ENCODE measurements around the gene ADCK1.
A peak's percentile ranks its signal among the peaks of the same experiment; 100 is the strongest.

ADCK1 gene

DNA sequence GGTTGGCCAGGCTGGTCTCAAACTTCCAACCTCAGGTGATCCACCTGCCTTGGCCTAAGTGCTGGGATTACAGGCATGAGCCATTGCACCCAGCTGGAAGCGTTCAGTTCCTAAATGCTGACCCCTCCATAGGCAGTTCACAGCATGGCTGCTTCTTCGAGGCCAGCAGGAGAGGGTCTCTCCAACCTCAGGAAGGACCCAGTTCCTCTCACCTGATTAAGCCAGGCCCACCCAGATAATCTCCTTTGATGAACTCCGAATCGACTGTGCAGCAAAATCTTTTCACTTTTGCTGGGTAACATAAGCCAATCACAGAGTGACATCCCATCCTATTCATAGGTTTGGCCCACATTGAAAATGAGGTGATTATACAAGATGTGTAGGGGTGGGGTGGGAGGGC is 165.1 kb downstream of the ADCK1 start:
- no peaks in the 10 kb centered on the region for H3K9me3 ChIP-seq (ENCODE audit: insufficient read depth, low read depth, low read length)
- H3K27me3 ChIP-seq (ENCODE audit: insufficient read depth, low read length) = peaks cover 29% of the 10 kb centered on the region
- H3K36me3 ChIP-seq (ENCODE audit: insufficient read depth, low read depth, low read length) = no peaks in the 10 kb centered on the region
- H3K4me1 ChIP-seq (ENCODE audit: insufficient read depth, low read length) = no peaks in the 10 kb centered on the region
- H3K27ac ChIP-seq (ENCODE audit: low read length) = no peak overlapping the region
- H3K4me3 ChIP-seq (ENCODE audit: low read length) = no peak overlapping the region
- H3K9ac ChIP-seq (ENCODE audit: low read depth, low read length) = no peak overlapping the region

DNA sequence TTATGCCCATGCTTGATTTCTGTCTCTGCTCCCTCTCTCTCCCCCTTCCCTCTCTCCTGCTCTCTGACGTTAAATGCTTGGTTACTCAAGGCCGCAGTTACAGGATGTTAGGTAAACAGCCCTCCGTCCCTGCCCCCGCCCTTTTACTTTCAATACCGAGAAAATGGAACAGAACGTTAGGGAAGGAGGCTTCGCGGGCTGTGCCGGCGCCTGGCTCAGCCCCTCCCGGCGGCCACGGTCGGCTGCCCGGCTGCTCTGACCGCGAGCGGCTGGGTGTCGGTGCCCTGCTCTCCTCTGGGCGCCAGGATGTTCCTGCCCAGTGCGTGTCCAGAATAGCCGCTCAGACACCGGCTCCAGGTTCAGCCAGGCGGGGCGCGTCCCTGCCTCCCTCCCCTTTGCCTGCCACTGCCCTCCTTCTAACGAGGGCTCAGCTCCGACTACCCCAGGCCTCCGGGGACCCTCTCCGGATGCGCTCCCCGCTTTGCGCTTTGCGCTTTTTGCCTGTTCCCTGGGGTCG is 166.1 kb downstream of the ADCK1 start:
- Histone ChIP-seq H3K27ac (ENCODE audit: low read length) (no peak overlapping the region), H3K4me3 (ENCODE audit: low read length) (peak overlapping the region; percentile 69), H3K9me3 (ENCODE audit: insufficient read depth, low read depth, low read length) (no peaks in the 10 kb centered on the region), H3K36me3 (ENCODE audit: insufficient read depth, low read depth, low read length) (no peaks in the 10 kb centered on the region), H3K27me3 (ENCODE audit: insufficient read depth, low read length) (peaks cover 29% of the 10 kb centered on the region), H3K9ac (ENCODE audit: low read depth, low read length) (peak overlapping the region; percentile 59; the same call in 1 of the 2 replicates), H3K4me1 (ENCODE audit: insufficient read depth, low read length) (no peaks in the 10 kb centered on the region)

DNA sequence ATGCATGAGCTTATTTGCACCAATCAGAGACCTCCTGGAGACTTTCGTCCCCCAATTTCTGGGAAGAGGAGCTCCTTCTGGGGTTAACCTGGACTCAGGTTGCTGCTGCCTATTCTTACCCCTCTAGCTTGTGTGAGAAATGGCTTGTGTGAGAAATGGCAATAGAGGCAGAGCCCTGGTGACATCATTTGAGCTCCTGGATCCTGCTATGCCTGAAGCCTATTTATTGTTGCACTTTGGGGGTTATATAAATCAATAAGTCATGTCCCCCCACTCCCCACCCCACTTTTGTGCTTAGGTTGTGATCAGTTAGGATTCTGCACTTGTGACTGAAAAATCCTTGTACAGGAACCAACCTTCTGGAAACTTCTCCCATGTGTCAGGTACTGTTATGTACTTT is 167.2 kb downstream of the ADCK1 start:
- Histone ChIP-seq H3K4me3 (ENCODE audit: low read length) (no peak overlapping the region), H3K9me3 (ENCODE audit: insufficient read depth, low read depth, low read length) (no peaks in the 10 kb centered on the region), H3K27me3 (ENCODE audit: insufficient read depth, low read length) (peaks cover 29% of the 10 kb centered on the region), H3K4me1 (ENCODE audit: insufficient read depth, low read length) (no peaks in the 10 kb centered on the region), H3K36me3 (ENCODE audit: insufficient read depth, low read depth, low read length) (no peaks in the 10 kb centered on the region), H3K27ac (ENCODE audit: low read length) (no peak overlapping the region), H3K9ac (ENCODE audit: low read depth, low read length) (no peak overlapping the region)

DNA sequence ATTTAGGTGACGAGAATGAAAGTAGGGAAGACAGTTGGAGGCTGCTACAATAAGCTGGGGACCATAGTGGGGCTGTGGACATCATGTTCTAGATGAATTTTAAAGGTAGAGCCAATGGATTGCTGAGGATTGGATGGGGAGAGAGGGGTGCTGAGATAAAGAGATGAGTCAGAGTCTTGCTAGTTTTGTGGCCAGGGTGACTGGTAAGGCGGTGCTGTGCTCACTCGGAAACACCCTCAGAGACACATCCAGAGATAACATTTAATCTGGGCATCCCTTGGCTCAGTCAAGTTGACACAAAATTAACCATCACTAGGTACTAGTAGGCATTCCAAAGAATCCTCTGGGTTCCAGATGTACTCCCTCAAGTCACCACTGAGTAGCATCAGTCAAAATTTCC is 170.7 kb downstream of the ADCK1 start:
- Histone ChIP-seq H3K9ac (ENCODE audit: low read depth, low read length) (no peak overlapping the region), H3K36me3 (ENCODE audit: insufficient read depth, low read depth, low read length) (no peaks in the 10 kb centered on the region), H3K9me3 (ENCODE audit: insufficient read depth, low read depth, low read length) (no peaks in the 10 kb centered on the region), H3K4me3 (ENCODE audit: low read length) (no peak overlapping the region), H3K27me3 (ENCODE audit: insufficient read depth, low read length) (peaks cover 21% of the 10 kb centered on the region), H3K27ac (ENCODE audit: low read length) (no peak overlapping the region), H3K4me1 (ENCODE audit: insufficient read depth, low read length) (no peaks in the 10 kb centered on the region)

DNA sequence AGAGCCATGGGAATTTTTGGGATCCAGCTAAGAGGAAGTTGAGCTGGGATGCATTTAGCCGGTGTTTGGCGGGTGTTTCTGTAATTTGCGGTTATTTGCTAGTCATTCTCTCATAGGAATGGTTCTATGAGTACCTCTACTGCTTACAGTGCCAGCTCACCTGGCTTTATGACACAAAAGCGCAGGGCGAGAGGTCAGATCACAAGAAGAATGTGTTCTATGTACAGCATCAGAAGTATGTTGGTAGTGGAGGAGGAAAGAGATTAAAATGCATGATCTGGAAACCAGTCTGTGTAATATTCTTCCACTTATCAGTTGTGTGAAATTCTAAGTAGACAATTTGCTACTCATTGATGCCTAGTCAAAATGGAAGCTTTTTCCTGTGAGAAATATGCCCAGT is 173.3 kb downstream of the ADCK1 start:
- H3K27ac ChIP-seq (ENCODE audit: low read length) = no peak overlapping the region
- no peaks in the 10 kb centered on the region for H3K27me3 ChIP-seq (ENCODE audit: insufficient read depth, low read length)
- H3K9me3 ChIP-seq (ENCODE audit: insufficient read depth, low read depth, low read length) = no peaks in the 10 kb centered on the region
- H3K9ac ChIP-seq (ENCODE audit: low read depth, low read length) = no peak overlapping the region
- no peaks in the 10 kb centered on the region for H3K4me1 ChIP-seq (ENCODE audit: insufficient read depth, low read length)
- no peak overlapping the region for H3K4me3 ChIP-seq (ENCODE audit: low read length)
- H3K36me3 ChIP-seq (ENCODE audit: insufficient read depth, low read depth, low read length) = no peaks in the 10 kb centered on the region

DNA sequence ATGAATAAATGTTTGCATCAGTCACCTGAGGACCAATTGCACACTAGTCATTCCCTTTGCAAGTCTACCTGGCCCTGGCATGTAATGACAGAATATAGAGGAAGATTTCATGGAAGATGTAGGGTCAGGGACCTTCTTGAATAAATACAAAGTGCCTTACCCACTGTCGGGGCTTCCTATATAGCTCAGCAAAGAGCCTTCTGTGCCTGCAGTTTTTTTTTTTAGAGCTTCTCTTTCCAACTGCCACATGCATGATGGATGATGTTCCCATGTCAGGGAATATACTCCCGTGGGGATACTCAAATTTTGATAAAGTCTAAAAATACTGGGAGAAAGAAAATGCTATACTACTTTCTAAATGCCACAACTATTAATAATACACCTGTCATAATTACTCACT is 176.7 kb downstream of the ADCK1 start:
- Histone ChIP-seq H3K27me3 (ENCODE audit: insufficient read depth, low read length) (peaks cover 30% of the 10 kb centered on the region), H3K27ac (ENCODE audit: low read length) (no peak overlapping the region), H3K4me3 (ENCODE audit: low read length) (no peak overlapping the region), H3K9me3 (ENCODE audit: insufficient read depth, low read depth, low read length) (no peaks in the 10 kb centered on the region), H3K36me3 (ENCODE audit: insufficient read depth, low read depth, low read length) (no peaks in the 10 kb centered on the region), H3K4me1 (ENCODE audit: insufficient read depth, low read length) (no peaks in the 10 kb centered on the region), H3K9ac (ENCODE audit: low read depth, low read length) (no peak overlapping the region)

DNA sequence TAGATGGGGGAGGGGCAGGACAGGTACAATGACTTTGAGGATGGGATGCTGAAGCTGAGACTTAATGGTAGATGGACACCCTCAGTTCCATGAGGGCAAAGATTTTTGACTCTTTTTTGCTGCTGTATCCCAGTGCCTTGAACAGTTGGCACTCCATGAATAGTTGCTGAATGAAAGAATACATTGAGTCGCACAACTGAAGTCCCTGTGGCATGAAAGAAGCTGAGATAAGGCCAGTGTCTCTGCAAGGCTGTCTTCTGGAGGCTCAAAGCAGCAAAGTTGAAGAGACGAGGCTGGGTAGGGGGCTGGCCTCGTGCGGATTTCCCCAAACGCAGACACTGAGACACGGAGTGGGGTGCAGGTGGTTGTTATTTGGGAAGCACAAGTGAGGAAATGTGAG is 179.3 kb downstream of the ADCK1 start:
- H3K27ac ChIP-seq (ENCODE audit: low read length) = no peak overlapping the region
- H3K27me3 ChIP-seq (ENCODE audit: insufficient read depth, low read length) = peaks cover 31% of the 10 kb centered on the region
- no peaks in the 10 kb centered on the region for H3K4me1 ChIP-seq (ENCODE audit: insufficient read depth, low read length)
- no peak overlapping the region for H3K9ac ChIP-seq (ENCODE audit: low read depth, low read length)
- H3K4me3 ChIP-seq (ENCODE audit: low read length) = no peak overlapping the region
- H3K9me3 ChIP-seq (ENCODE audit: insufficient read depth, low read depth, low read length) = no peaks in the 10 kb centered on the region
- no peaks in the 10 kb centered on the region for H3K36me3 ChIP-seq (ENCODE audit: insufficient read depth, low read depth, low read length)

DNA sequence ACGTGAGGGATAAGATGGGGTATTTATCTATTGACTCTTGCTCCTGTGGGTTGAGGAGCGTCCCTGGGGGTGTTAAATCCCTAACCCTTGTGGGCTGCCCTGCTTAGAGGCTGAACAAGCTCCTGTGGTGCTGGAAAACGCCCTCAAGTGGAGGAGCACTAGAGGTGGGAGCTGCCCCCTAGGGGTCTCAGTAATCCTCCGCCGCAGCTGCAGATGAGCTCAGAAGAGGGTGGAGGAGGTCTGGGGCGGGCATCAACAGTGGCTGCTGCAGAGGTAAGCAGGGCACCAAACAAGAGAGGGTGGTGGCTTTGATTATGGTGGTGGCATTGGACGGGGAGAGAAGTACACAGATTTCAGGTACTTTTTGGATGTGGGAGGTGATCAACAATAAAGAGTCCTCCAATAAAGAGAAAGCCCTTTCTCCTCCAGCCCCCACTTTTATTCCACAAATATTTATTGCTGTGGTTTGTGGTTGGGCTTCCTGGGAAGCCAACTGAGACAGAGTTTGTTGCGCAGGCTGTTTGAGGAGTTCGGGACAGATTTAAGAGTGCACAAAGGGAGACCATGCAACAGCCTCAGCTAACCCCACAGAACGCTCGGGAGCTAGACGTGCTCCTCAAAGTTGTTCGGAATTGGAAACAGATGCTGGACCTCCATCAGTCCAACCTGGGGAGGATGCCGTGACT is 179.9 kb downstream of the ADCK1 start:
- no peak overlapping the region for H3K9ac ChIP-seq (ENCODE audit: low read depth, low read length)
- peaks cover 31% of the 10 kb centered on the region for H3K27me3 ChIP-seq (ENCODE audit: insufficient read depth, low read length)
- H3K4me1 ChIP-seq (ENCODE audit: insufficient read depth, low read length) = no peaks in the 10 kb centered on the region
- no peaks in the 10 kb centered on the region for H3K9me3 ChIP-seq (ENCODE audit: insufficient read depth, low read depth, low read length)
- no peak overlapping the region for H3K27ac ChIP-seq (ENCODE audit: low read length)
- no peaks in the 10 kb centered on the region for H3K36me3 ChIP-seq (ENCODE audit: insufficient read depth, low read depth, low read length)
- no peak overlapping the region for H3K4me3 ChIP-seq (ENCODE audit: low read length)

DNA sequence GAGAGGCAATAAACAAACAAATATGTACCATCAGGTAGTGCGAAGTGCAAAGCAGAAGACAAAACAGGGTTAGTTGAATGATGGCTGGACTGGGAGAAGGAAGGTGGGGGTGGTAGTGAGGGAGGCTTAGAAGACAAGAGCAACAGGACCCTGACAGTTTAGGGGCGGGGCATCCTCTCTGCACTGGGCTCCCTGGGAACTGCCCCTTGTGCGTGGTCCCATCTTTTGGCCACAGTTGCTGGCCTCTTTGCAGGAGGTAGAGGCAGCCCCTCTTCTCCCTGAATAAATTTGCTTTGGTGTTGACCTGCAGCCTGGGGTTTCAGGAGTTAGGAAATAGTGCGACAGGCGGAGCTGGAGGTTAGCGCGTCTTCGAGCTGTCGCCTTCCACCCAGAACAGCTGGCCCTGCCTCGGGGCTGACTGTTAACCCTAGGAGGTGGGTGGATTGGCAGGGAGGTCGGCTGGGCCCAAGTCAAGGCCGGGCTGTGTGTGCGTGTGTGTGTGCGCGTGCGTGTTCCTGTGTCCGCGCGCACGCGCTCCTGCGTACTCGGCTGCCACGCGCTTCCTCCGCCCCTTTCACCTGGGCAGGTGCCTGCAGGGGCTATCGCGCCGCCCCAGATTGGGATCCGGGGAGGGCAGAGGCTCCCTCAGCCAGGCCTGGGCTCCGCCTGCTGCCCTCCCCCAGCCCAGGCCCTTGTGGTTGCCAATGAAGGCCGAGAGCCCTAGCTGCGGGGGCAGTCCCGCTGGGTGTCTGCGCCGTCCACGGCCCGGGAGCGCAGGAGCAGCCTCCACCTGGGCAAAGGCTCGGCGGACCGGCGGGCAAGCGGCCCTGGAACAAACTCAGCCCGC is 180.8 kb downstream of the ADCK1 start:
- H3K9ac ChIP-seq (ENCODE audit: low read depth, low read length) = peak overlapping the region; percentile 45; the same call in 1 of the 2 replicates
- peaks cover 31% of the 10 kb centered on the region for H3K27me3 ChIP-seq (ENCODE audit: insufficient read depth, low read length)
- no peaks in the 10 kb centered on the region for H3K4me1 ChIP-seq (ENCODE audit: insufficient read depth, low read length)
- no peaks in the 10 kb centered on the region for H3K36me3 ChIP-seq (ENCODE audit: insufficient read depth, low read depth, low read length)
- no peak overlapping the region for H3K27ac ChIP-seq (ENCODE audit: low read length)
- peak overlapping the region; percentile 68 for H3K4me3 ChIP-seq (ENCODE audit: low read length)
- H3K9me3 ChIP-seq (ENCODE audit: insufficient read depth, low read depth, low read length) = no peaks in the 10 kb centered on the region

Data from iPS-20b (cell line).